GM12801 (cell line): ENCODE data around the gene DENND1A.

ENCODE experiments used
- TF ChIP-seq, protein P1 (sequence below): IDR thresholded peaks from one replicate; pipeline ENCODE4 v1.5.1; 2011; ENCODE audit warnings: control low read depth; ENCODE audit not compliant: insufficient read length; ENCODE audit errors: extremely low read depth

Gene DENND1A

DNA sequence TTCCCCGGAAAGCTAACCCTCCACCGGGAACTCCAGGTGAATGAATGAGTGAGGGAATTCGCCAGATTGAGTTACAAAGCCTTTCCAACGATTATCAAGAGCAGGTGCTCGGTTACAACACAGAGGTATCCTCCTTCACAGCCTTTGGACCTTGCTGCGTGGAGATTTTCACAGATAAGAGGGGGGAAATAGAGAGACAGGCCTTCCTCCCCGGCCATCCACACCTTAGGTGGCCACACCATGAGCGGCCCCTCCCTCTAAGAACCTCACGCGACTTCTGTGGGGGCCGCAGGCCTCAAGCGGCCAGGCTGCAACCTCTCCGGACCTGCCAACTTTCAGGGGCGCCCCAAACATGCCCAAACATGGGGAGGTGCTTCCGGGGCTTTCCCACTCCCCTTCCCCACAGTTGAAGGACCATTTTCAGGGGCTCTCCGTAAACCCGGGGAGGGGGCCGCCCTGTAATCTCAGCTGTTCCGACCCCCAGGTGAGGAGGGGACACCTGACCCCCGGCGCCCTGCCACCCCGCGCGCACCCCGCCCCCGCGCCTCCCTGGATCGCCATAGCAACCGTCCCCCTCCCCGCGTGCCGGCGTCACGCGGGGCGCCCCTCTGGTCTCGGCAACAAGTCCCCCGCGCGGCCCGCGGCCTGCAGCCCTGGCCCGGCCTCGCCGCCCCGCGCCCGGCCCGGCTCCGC is 603 bp downstream of the DENND1A start:
- TF ChIP-seq, protein P1, sequence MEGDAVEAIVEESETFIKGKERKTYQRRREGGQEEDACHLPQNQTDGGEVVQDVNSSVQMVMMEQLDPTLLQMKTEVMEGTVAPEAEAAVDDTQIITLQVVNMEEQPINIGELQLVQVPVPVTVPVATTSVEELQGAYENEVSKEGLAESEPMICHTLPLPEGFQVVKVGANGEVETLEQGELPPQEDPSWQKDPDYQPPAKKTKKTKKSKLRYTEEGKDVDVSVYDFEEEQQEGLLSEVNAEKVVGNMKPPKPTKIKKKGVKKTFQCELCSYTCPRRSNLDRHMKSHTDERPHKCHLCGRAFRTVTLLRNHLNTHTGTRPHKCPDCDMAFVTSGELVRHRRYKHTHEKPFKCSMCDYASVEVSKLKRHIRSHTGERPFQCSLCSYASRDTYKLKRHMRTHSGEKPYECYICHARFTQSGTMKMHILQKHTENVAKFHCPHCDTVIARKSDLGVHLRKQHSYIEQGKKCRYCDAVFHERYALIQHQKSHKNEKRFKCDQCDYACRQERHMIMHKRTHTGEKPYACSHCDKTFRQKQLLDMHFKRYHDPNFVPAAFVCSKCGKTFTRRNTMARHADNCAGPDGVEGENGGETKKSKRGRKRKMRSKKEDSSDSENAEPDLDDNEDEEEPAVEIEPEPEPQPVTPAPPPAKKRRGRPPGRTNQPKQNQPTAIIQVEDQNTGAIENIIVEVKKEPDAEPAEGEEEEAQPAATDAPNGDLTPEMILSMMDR = no peak

DNA sequence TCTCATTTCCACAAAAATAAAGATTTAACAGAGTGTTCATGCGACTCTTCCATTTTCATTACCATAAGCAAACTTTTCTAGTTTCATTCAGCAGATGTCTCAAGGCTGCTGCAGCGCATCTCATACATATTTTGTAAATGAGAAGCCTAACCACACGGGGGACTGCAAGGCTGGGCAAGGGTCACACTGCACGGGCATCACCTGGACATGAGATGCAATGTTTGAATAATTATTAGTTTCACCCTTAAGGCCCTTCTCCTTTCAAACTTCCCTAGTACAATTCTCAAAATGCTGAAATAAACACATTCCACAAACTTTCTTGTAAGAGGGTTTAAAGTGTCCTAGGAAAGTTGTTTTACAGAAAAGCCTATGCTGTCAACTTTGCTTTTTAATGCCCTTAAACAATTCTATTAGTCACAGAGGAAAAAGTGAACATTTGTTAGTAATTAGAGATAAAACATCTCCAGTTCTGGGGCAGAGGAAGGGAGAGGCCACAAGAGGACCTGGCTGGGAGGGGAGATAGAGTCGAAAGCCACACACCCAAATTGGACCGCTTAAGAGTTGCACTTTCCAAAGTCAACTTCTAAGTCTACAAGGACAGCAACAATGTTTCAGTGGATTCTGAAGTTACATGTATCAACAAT is 1.3 kb downstream of the DENND1A start:
- TF ChIP-seq, protein P1 = no peak

DNA sequence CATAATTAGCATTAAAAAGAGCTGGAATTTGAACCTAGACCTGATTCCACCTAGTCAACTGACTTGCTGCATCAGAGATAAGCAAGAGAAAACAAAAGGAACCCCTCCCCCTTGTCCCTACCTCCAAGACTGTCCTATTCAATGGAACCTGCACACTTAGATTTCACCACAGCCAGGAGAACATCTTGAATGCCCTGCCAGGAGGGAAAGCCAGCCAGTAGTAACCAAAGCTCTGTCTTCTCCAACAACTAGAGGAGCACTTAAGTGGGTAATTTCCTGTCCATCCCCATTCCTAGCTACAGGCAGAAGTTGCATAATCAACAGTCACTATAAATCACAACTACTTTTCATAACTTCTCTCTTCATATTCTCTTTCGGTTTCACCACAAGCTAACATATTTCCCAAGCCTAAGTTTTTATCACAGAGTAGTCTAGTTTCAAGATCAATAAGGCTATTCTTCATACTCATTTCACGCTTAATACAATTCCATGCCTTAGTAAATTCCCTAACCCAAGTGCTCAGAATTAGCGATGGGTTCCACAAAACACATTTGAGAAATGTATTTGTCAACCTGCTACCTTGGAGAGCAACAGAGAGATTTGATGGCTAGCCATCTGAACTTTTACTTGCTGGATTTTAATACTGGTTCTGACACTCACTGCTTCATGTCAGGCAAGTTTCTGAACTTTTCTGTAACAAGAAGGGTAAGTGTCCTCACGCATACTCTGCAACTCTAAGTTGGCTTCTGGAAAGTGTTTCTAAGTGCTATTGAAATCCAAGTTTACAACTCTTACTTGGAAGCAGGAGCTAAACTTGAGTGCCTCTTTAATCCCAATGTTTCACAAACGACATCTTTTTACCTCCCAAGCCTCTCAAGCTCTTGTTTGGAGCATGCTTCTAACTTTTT is 2.0 kb downstream of the DENND1A start:
- TF ChIP-seq, protein P1 = no peak

DNA sequence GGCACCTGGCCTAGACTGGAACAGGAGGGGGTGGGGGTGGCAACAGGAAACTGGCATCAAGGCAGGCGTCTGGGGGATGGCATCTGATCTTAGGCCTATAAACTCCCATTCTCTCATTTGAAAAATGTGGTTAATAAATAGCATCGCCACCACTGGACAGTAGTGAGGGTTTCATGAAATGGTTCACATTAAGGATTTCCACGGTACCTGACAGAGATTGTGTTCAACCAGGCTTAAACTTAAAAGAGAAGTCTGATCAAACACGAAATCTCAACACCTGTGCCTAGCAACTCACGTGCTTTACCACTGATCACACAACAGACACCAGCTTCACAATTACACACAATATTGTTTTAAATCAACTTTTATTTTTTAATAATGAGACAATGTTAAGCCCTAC is 3.0 kb downstream of the DENND1A start:
- TF ChIP-seq, protein P1 = no peak

DNA sequence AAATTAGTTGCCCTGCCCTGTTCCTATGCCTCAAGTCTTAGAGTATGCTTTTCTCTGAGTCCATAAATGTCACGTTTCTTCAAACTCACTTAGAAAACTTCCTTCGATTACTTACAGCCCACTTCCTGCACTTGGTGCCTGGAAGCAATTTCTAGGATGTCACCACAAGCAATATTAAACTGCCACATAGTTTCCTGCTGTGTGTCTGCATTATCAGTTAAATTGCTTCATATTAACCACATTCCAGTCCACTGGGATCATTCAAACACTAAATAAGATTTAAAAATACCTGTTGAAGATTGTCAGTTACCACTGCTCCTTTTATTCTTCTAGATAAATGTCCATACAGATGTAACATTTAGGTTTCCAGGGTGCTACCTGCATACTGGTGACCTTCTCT is 4.1 kb downstream of the DENND1A start:
- TF ChIP-seq, protein P1 = no peak

DNA sequence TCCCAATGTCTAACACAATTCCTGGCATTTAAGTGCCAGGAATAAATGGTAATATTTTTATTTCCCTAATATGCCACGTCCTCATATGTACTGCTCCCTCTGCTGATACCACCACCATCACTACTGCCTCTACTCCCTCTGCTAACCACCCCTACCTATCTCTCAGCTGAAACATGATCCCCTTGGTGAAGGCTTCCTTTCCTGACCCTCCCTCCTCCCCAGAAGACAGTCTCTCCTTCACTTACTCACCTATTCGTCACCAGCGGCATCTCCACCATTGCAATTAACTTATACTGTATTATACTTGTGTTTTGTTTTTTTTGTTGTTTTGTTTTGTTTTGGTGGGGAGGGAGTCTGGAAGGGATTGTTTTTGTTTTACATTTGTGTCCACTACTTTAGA is 4.8 kb downstream of the DENND1A start:
- TF ChIP-seq, protein P1 = no peak

DNA sequence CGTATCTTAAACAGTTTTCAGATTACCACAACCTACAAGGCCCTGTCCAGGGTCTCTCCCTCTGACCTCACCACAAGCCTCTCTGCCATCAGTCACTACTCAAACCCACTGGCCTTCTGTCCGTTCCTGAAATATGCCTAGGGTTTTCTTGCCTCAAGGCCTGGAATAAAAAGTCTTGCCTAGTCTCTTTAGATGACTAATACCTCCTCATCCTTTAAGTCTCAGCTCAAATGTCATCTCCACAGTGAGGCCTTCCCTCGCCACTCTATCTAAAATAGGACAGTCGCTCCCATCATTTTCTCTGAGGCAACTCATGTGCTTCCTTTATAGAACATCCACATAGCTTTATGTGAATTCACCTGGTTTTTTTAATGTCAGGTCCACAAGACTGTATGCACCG is 5.2 kb downstream of the DENND1A start:
- TF ChIP-seq, protein P1 = no peak
